Keratinocyte (primary cell): ENCODE data around the gene FAM170B. TPM values are rescaled to one million over a fixed set of nuclear protein-coding genes. Genes with fewer than 3 reads are reported as not detected.

ENCODE experiments used
- DNase-seq: peaks from one replicate; pipeline ENCODE4 v3.0.0-alpha.2; 2011; ENCODE audit warnings: low read depth, missing footprints, low spot score
- FAIRE-seq: peaks from 2 replicates; lab custom pipeline; 2011; peaks lifted over from hg19 to GRCh38; lab: Jason Lieb, UNC
- H2AFZ ChIP-seq: 2 replicates; pipeline ENCODE4 v1.6.0; 2012; ENCODE audit warnings: low read length, control low read depth, inconsistent platforms; ENCODE audit not compliant: control insufficient read depth
- H3K27ac ChIP-seq: 2 replicates; pipeline ENCODE4 v1.5.1; 2011; ENCODE audit warnings: low read length; ENCODE audit not compliant: control insufficient read depth, insufficient read depth
- H3K27me3 ChIP-seq: 3 replicates; pipeline ENCODE4 v1.6.0; 2011; ENCODE audit warnings: low read length; ENCODE audit not compliant: control insufficient read depth, insufficient read depth; ENCODE audit errors: extremely low read depth
- H3K36me3 ChIP-seq, 2 experiments: 2 replicates in 1 of 2; 3 replicates in 1 of 2; pipeline ENCODE4 v1.5.1; 2011; ENCODE audit warnings: low read length in 2 of 2, mild to moderate bottlenecking in 1 of 2; ENCODE audit not compliant: control insufficient read depth in 2 of 2, insufficient read depth in 2 of 2; ENCODE audit errors: extremely low read depth in 1 of 2
- H3K4me1 ChIP-seq: 3 replicates; pipeline ENCODE4 v1.5.1; 2011; ENCODE audit warnings: low read length; ENCODE audit not compliant: control insufficient read depth, insufficient read depth; ENCODE audit errors: extremely low read depth
- H3K4me2 ChIP-seq: 3 replicates; pipeline ENCODE4 v1.6.0; 2011; ENCODE audit warnings: low read depth, low read length; ENCODE audit not compliant: control insufficient read depth, insufficient read depth; ENCODE audit errors: extremely low read depth
- H3K4me3 ChIP-seq, 3 experiments: fragments of 200-600 bp in 1 of 3; sonication (generic) in 1 of 3; 2 replicates in 2 of 3; 3 replicates in 1 of 3; pipeline ENCODE4 v1.5.1; 2011 to 2016; ENCODE audit warnings: low read length in 3 of 3, mild to moderate bottlenecking in 3 of 3, control low read depth in 2 of 3, inconsistent platforms in 1 of 3, low read depth in 1 of 3, mixed read lengths in 1 of 3, mixed run types in 1 of 3, moderate library complexity in 1 of 3; ENCODE audit not compliant: control insufficient read depth in 2 of 3, insufficient read depth in 2 of 3; ENCODE audit errors: extremely low read depth in 1 of 3
- H3K79me2 ChIP-seq: 2 replicates; pipeline ENCODE4 v1.6.0; 2012; ENCODE audit warnings: low read length; ENCODE audit not compliant: control insufficient read depth, insufficient read depth
- H3K9ac ChIP-seq: 3 replicates; pipeline ENCODE4 v1.6.0; 2011; ENCODE audit warnings: low read length; ENCODE audit not compliant: control insufficient read depth, insufficient read depth; ENCODE audit errors: extremely low read depth
- H3K9me1 ChIP-seq: 3 replicates; pipeline ENCODE4 v1.6.0; 2011; ENCODE audit warnings: low read length; ENCODE audit not compliant: control insufficient read depth, insufficient read depth; ENCODE audit errors: extremely low read depth
- H3K9me3 ChIP-seq: 2 replicates; pipeline ENCODE4 v1.5.1; 2012; ENCODE audit warnings: low read depth, low read length; ENCODE audit not compliant: control insufficient read depth
- H4K20me1 ChIP-seq: 3 replicates; pipeline ENCODE4 v1.6.0; 2011; ENCODE audit warnings: low read length; ENCODE audit not compliant: control insufficient read depth, insufficient read depth; ENCODE audit errors: extremely low read depth
- CTCF ChIP-seq, 3 experiments: IDR thresholded peaks in 1 of 3; conservative IDR thresholded peaks in 1 of 3; optimal IDR thresholded peaks in 1 of 3; 2 replicates in 2 of 3; 3 replicates in 1 of 3; pipeline versions ENCODE3 to v1.5.1; 2011; ENCODE audit warnings: low read length in 3 of 3, mild to moderate bottlenecking in 3 of 3, moderate library complexity in 2 of 3, control low read depth in 1 of 3, inconsistent platforms in 1 of 3; ENCODE audit not compliant: insufficient read depth in 2 of 3; ENCODE audit errors: extremely low read depth in 1 of 3
- EZH2 ChIP-seq: IDR thresholded peaks from one replicate; pipeline ENCODE4 v1.6.1; 2012; ENCODE audit warnings: inconsistent platforms, mild to moderate bottlenecking, low read length, moderate library complexity
- dilution Hi-C: fragments of 300-500 bp; cut with MboI; formaldehyde crosslinking; loops from one replicate; pipeline ENCODE4 v1.7.0; 2020; ENCODE audit warnings: low sequenced_read_pairs; ENCODE audit not compliant: extremely low pct_ligation_motif_present
- polyA plus RNA-seq, 5 experiments: library from polyadenylated mRNA; depleted of rRNA in 3 of 5; stranded (reverse) in 3 of 5; stranded (forward) in 1 of 5; unstranded in 1 of 5; fragments of >200 nt; gene quantifications; 1 replicate in 1 of 5; 2 replicates in 3 of 5; 3 replicates in 1 of 5; pipeline versions ENCODE4 v1.2.1 to v1.2.3, GENCODE V29; 2011 to 2012; ENCODE audit warnings: missing spikeins in 2 of 5, low read depth in 1 of 5, low replicate concordance in 1 of 5

The FAM170B gene
- polyA plus RNA-seq, 1 donor (not counting 4 experiments of a cell fraction or from before 2014, with no cell fraction given), result not detected

GRCh38 chr10:49173853-49174252, 40.0 kb upstream of the FAM170B start:
- Histone ChIP-seq H2AFZ (no peak overlapping the region), H3K4me2 (no peak overlapping the region), H4K20me1 (no peaks in the 10 kb centered on the region), H3K4me3 (no peak overlapping the region), H3K27me3 (no peaks in the 10 kb centered on the region), H3K9me3 (no peaks in the 10 kb centered on the region), H3K4me1 (peaks cover 6% of the 10 kb centered on the region), H3K9me1 (no peaks in the 10 kb centered on the region), H3K36me3 (no peaks in the 10 kb centered on the region), H3K27ac (no peak overlapping the region), H3K9ac (no peak overlapping the region), H3K79me2 (no peaks in the 10 kb centered on the region)
- dilution Hi-C loops, result no loop called here
- DNase-seq (no peak), FAIRE-seq (no peak)
- no peak for TF ChIP-seq EZH2
- TF ChIP-seq CTCF (optimal IDR thresholded peaks at IDR 0.05 in 1 of 3, IDR thresholded peaks at IDR 0.05 in 1 of 3, conservative IDR thresholded peaks at IDR 0.05 in 1 of 3; ENCODE audit: extremely low read depth in 1 of 3, insufficient read depth in 2 of 3, low read length in 3 of 3), result no peak

DNA sequence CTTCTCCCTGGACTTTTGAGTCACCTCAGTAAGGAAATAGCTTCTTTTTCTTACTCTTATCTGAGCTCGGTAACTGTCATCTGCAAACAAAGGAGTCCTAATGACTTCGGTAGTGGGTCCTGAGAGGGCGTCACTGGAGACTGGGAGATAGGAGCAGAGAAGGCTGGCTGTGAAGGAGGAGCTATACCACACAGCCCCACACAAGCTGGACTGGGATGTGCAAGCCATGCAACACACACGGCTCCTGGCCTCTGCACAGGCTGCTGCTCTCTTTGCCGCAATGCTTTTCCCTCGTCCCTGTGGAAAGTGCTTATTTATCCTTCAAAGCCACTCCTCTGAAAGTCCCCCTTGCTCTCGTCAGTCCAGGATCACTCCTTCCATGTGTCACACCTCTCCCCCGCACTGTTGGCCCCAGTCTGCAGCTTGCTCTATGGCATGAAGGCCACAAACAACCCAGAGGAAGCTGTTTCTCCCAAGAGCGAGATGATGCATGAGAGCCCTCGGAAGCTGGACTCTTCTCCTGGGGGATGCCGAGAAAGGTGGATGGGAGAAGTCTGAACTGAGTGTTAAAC, 39.5 kb upstream of the FAM170B start:
- TF ChIP-seq EZH2, result no peak
- TF ChIP-seq CTCF (optimal IDR thresholded peaks at IDR 0.05 in 1 of 3, IDR thresholded peaks at IDR 0.05 in 1 of 3, conservative IDR thresholded peaks at IDR 0.05 in 1 of 3; ENCODE audit: extremely low read depth in 1 of 3, insufficient read depth in 2 of 3, low read length in 3 of 3), result no peak
- no peak for FAIRE-seq
- dilution Hi-C loops, result no loop called here

More for the DNA sequence above, 39.5 kb upstream of the FAM170B start:
- Histone ChIP-seq H3K4me3 (no peak overlapping the region), H4K20me1 (no peaks in the 10 kb centered on the region), H3K9ac (no peak overlapping the region), H2AFZ (no peak overlapping the region), H3K36me3 (no peaks in the 10 kb centered on the region), H3K79me2 (no peaks in the 10 kb centered on the region), H3K27ac (no peak overlapping the region), H3K4me1 (peaks cover 6% of the 10 kb centered on the region), H3K27me3 (no peaks in the 10 kb centered on the region), H3K9me1 (no peaks in the 10 kb centered on the region), H3K9me3 (no peaks in the 10 kb centered on the region), H3K4me2 (no peak overlapping the region)
- no peak for DNase-seq
